ENCODE results near the gene PRKCB.

Gene PRKCB

GRCh38 chr16:23857256-23857880 lies 21.6 kb downstream of the PRKCB start:
- TF ChIP-seq CTCF (conservative IDR thresholded peaks at IDR 0.05; ENCODE audit: low read depth, low read length) = no peak

GRCh38 chr16:23857881-23858269 lies 22.1 kb downstream of the PRKCB start:
- TF ChIP-seq CTCF (conservative IDR thresholded peaks at IDR 0.05; ENCODE audit: low read depth, low read length) = no peak
- no peak for DNase-seq (ENCODE audit: low read depth)
- H3K4me3 ChIP-seq (ENCODE audit: low read depth, low read length) = no peak overlapping the region

More at GRCh38 chr16:23857256-23857880, 21.6 kb downstream of the PRKCB start:
- no peak for DNase-seq (ENCODE audit: low read depth)
- no peak overlapping the region for H3K4me3 ChIP-seq (ENCODE audit: low read depth, low read length)

DNA sequence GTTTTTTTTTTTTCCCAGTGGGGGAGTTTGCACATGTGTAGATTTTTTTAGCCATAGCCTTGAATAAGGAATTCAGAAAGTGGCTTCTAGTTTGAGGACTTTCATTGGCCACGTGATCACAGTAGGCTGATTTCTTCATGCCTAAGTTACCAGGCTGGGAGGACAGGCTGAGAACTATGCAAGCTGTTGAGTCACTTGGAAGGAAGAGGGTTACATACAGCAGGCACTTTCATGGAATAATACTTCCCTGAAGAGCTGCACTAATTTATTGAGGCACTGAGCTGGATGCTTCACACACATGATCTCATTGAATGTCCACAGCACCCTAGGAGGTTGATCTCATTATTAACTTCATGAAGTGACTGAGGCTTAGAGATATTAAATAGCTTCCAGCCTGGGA lies 22.8 kb downstream of the PRKCB start:
- no peak overlapping the region for H3K4me3 ChIP-seq (ENCODE audit: low read depth, low read length)
- no peak for DNase-seq (ENCODE audit: low read depth)
- TF ChIP-seq CTCF (conservative IDR thresholded peaks at IDR 0.05; ENCODE audit: low read depth, low read length) = no peak

GRCh38 chr16:23859713-23860269 lies 24.0 kb downstream of the PRKCB start:
- no peak for DNase-seq (ENCODE audit: low read depth)
- H3K4me3 ChIP-seq (ENCODE audit: low read depth, low read length) = no peak overlapping the region
- no peak for TF ChIP-seq CTCF (conservative IDR thresholded peaks at IDR 0.05; ENCODE audit: low read depth, low read length)

DNA sequence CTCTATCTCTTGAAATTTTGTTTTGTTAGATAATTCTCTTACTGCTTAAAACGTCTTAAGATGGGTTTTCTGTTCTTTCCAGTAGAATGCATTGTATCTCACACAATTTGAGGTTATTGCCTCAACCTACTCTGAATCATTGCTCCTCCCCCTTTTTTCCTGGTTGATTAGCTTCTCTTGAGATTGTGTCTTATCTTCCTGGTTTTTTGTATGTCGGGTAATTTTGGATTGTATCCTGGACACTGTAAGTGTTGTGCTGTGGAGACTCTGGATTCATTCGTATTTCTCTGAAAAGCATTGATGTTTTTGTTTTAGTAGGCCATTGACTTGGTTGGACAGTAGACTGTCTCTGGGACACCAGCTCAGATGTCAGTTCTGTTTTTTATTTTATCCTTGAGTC lies 26.1 kb downstream of the PRKCB start:
- no peak overlapping the region for H3K4me3 ChIP-seq (ENCODE audit: low read depth, low read length)
- no peak for DNase-seq (ENCODE audit: low read depth)
- no peak for TF ChIP-seq CTCF (conservative IDR thresholded peaks at IDR 0.05; ENCODE audit: low read depth, low read length)

DNA sequence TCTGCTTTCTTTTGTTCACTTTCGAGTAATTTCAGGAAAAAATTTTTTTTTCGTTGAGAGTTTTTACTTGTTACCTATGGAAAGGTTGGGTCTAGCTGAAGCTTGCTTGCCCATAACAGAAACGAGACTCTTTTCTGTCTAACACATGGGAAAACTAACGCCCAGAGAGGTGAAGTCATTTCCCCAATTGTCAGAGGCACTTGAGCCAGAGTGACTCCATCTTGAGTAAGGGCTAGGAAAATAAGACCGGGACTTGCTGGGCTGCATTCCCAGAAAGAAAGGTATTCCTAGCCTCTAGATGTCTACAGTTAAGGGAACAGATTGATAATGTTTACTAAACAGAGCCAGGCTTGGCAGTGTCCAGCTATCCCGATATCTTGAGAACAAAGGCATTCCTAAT lies 26.8 kb downstream of the PRKCB start:
- no peak overlapping the region for H3K4me3 ChIP-seq (ENCODE audit: low read depth, low read length)
- no peak for DNase-seq (ENCODE audit: low read depth)
- TF ChIP-seq CTCF (conservative IDR thresholded peaks at IDR 0.05; ENCODE audit: low read depth, low read length) = no peak
